Measurements from ENCODE around the gene RPAP3. TPM values are rescaled to one million over a fixed set of nuclear protein-coding genes. Genes with fewer than 3 reads are reported as not detected.

The RPAP3 gene
- total RNA-seq, 1 donor from 2014 or later, result 30.1 TPM

Other genes with a start within 250 kb of the RPAP3 start
- 0.10 TPM in 1 of 2 replicates, not detected in the other for gene ENDOU, start 19.5 kb upstream of the RPAP3 start, total RNA-seq
- gene RAPGEF3, start 52.9 kb upstream of the RPAP3 start, total RNA-seq, result 34.4 and 125 TPM in 2 replicates
- 38.9 and 77.2 TPM in 2 replicates for gene SLC48A1, start 67.2 kb upstream of the RPAP3 start, total RNA-seq
- gene HDAC7, start 113.9 kb upstream of the RPAP3 start, total RNA-seq, result 16.8 and 56.4 TPM in 2 replicates
- 2.9 and 6.1 TPM in 2 replicates for gene VDR, start 199.0 kb upstream of the RPAP3 start, total RNA-seq

Data from renal cortical epithelial cell (primary cell).